ENCODE data around the gene MICAL3. TPM values are rescaled to one million over a fixed set of nuclear protein-coding genes. Genes with fewer than 3 reads are reported as not detected.
"Not testable (repeated sequence)": the region's sequence is repeated elsewhere in the genome, so short reads cannot be mapped to it uniquely, and the experiment has no call there.

MICAL3 gene
- total and polyA plus RNA-seq, 9 of the 15 experiments (the other 6 are each of a cell fraction or from before 2014, with no cell fraction given): 0.53 to 32.1 (median 12.3) TPM

DNA sequence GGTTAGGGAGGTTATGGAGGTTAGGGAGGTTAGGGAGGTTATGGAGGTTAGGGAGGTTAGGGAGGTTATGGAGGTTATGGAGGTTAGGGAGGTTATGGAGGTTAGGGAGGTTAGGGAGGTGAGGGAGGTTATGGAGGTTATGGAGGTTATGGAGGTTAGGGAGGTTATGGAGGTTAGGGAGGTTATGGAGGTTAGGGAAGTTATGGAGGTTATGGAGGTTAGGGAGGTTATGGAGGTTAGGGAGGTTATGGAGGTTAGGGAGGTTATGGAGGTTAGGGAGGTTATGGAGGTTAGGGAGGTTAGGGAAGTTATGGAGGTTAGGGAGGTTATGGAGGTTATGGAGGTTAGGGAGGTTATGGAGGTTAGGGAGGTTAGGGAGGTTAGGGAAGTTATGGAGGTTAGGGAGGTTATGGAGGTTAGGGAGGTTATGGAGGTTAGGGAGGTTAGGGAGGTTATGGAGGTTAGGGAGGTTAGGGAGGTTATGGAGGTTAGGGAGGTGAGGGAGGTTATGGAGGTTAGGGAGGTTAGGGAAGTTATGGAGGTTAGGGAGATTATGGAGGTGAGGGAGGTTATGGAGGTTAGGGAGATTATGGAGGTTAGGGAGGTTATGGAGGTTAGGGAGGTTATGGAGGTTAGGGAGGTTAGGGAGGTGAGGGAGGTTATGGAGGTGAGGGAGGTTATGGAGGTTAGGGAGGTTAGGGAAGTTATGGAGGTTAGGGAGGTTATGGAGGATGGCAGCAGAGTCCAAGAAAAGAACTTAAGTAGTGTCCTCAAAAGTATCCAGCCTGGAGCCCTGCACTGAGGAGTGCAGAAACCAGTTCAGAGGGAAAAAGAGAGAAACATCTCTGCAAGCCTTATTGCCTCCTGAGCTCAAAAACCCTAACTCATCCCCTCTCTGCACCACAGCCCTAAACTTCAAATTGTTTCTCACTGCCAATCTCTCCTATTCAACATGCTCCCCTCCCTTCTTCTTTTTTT, 147.2 kb downstream of the MICAL3 start:
- H3K4me3 ChIP-seq; H4K20me1 ChIP-seq (replicated peaks; ENCODE audit: control insufficient read depth, insufficient read depth, low read length); H3K27ac ChIP-seq (ENCODE audit: extremely low read depth, low read depth, low read length); H3K9me3 ChIP-seq (replicated peaks; ENCODE audit: control insufficient read depth, insufficient read depth, low read depth, low read length); H3K27me3 ChIP-seq (ENCODE audit: control insufficient read depth in 2 of 2, insufficient read depth in 2 of 2, low read length in 2 of 2); H3K4me1 ChIP-seq (replicated peaks in 1 of 2; ENCODE audit: control insufficient read depth in 2 of 2, insufficient read depth in 2 of 2, low read length in 2 of 2); CTCF ChIA-PET (ENCODE audit: low intra/inter-chr PET ratio); H2AFZ ChIP-seq (ENCODE audit: low read depth, low read length); H3K9me1 ChIP-seq (ENCODE audit: control insufficient read depth, insufficient read depth, low read length); in situ Hi-C loops (cut with MboI); H3K4me2 ChIP-seq (ENCODE audit: insufficient read depth, low read length); DNase-seq (ENCODE audit: extremely low read depth in 1 of 4, low spot score in 3 of 4); BruUV-seq (replicated peaks); H3K79me2 ChIP-seq (ENCODE audit: control insufficient read depth, insufficient read depth, low read length); ATAC-seq; H3K9ac ChIP-seq (ENCODE audit: insufficient read depth in 1 of 2, low read depth in 2 of 2, low read length in 2 of 2); intact Hi-C loops (cut with micrococcal nuclease): not testable (repeated sequence)
- FAIRE-seq: peak; percentile 84
- peaks cover 31% of the 10 kb centered on the region; the same call in 2 of the 3 replicates for H3K36me3 ChIP-seq (ENCODE audit: control insufficient read depth, insufficient read depth, low read length)
- TF ChIP-seq PCBP2 (IDR thresholded peaks at IDR 0.05; ENCODE audit: low read depth, low read length, poor library complexity, severe bottlenecking) (peak; percentile 19), CREBBP (IDR thresholded peaks at IDR 0.05; ENCODE audit: low read depth, low read length) (peak; percentile 98)
- TF ChIP-seq, protein P1, sequence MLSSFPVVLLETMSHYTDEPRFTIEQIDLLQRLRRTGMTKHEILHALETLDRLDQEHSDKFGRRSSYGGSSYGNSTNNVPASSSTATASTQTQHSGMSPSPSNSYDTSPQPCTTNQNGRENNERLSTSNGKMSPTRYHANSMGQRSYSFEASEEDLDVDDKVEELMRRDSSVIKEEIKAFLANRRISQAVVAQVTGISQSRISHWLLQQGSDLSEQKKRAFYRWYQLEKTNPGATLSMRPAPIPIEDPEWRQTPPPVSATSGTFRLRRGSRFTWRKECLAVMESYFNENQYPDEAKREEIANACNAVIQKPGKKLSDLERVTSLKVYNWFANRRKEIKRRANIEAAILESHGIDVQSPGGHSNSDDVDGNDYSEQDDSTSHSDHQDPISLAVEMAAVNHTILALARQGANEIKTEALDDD (IDR thresholded peaks at IDR 0.05): peak; percentile 89
- POLR2A ChIA-PET: interaction anchor here (1.2 kb wide), 1 partner anchor 16 kb away, joined by 3 read pairs; no protein-coding TSS in a partner anchor

Measured in K562 (cell line).